ENCODE measurements around the gene KLF7. TPM values are rescaled to one million over a fixed set of nuclear protein-coding genes. Genes with fewer than 3 reads are reported as not detected.

KLF7 gene
- total RNA-seq, 1 donor from 2014 or later: 22.2 TPM

- no peak for TF ChIP-seq CTCF (conservative IDR thresholded peaks at IDR 0.05; ENCODE audit: low read depth, low read length)
- DNase-seq (ENCODE audit: low read depth): no peak
- no peak overlapping the region for H3K4me3 ChIP-seq (ENCODE audit: low read depth, low read length)
Observed at GRCh38 chr2:207045531-207045930, 120.2 kb downstream of the KLF7 start.

- no peak for DNase-seq (ENCODE audit: low read depth)
- no peak for TF ChIP-seq CTCF (conservative IDR thresholded peaks at IDR 0.05; ENCODE audit: low read depth, low read length)
- no peak overlapping the region for H3K4me3 ChIP-seq (ENCODE audit: low read depth, low read length)
Observed at GRCh38 chr2:207044379-207045362, 121.1 kb downstream of the KLF7 start.

DNA sequence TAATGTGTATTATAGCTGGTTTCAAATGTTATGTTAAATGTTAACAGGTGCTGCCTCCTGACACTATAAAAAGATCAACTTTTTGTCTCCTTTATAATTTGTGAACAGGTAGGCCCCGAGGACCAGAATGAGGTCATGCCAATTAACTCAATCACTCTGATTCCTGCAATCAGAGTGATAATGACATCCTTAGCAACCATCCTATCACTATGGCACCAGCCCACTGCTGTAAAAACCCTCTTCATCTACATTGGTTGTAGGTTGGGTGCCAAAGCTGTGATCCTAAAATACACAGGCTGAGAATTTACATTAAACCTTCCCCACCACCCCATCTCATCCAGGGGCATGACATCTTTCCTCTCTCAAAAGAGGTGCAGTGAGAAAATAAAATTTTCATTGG is 122.9 kb downstream of the KLF7 start:
- TF ChIP-seq CTCF (conservative IDR thresholded peaks at IDR 0.05; ENCODE audit: low read depth, low read length): no peak
- DNase-seq (ENCODE audit: low read depth): no peak
- no peak overlapping the region for H3K4me3 ChIP-seq (ENCODE audit: low read depth, low read length)

DNA sequence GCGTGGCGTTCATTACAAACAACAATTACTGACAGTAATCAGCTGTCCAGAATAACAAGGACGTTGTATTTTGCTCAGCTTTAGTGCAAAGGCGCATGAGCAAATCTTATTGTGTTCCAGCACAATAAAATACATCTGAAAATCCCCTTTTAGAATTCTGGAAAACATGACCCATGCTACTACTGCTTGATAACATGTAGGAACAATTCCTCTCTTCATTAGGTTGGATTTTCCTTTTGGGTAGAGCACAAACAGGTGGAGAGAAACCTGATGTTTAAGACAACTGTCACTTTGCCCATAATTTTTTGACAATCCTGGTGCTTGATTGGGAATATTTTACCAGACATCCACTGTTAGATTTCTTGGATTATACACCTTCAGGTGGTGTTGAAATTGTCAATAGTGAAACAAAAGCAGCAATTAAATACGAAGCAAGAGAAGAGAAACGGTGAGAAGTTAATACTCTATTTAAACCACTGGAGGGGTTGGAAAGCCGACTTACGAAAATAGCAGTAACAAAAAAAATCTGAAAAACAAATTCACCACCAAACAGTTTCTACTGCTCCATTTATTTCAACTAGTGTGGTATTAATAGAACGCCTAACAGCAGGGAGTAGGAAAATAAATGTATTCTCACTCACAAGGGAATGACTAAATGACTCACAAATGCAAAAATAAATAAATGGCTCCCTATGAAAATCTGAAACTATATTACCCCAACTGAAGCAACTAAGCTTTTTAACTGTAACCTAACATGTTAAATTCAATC is 123.8 kb downstream of the KLF7 start:
- DNase-seq (ENCODE audit: low read depth): no peak

GRCh38 chr2:207041279-207041678 is 124.5 kb downstream of the KLF7 start:
- no peak for DNase-seq (ENCODE audit: low read depth)
- no peak for TF ChIP-seq CTCF (conservative IDR thresholded peaks at IDR 0.05; ENCODE audit: low read depth, low read length)
- H3K4me3 ChIP-seq (ENCODE audit: low read depth, low read length): no peak overlapping the region

More for the DNA sequence above, 123.8 kb downstream of the KLF7 start:
- no peak overlapping the region for H3K4me3 ChIP-seq (ENCODE audit: low read depth, low read length)
- TF ChIP-seq CTCF (conservative IDR thresholded peaks at IDR 0.05; ENCODE audit: low read depth, low read length): no peak

- TF ChIP-seq CTCF (conservative IDR thresholded peaks at IDR 0.05; ENCODE audit: low read depth, low read length): no peak
- H3K4me3 ChIP-seq (ENCODE audit: low read depth, low read length): no peak overlapping the region
- no peak for DNase-seq (ENCODE audit: low read depth)
Observed at GRCh38 chr2:207040696-207041095, 125.1 kb downstream of the KLF7 start.

Data from epithelial cell of proximal tubule (primary cell).